ENCODE data around the gene XPO4. TPM values are rescaled to one million over a fixed set of nuclear protein-coding genes. Genes with fewer than 3 reads are reported as not detected.

The XPO4 gene
- total RNA-seq, 3 donors from 2014 or later (not counting 1 experiment from before 2014, with no cell fraction given): 11.7 to 19.8 (median 19.7) TPM

- ATAC-seq: no peak
- Histone ChIP-seq H3K4me1 (ENCODE audit: control insufficient read depth, insufficient read depth, low read length) (no peaks in the 10 kb centered on the region), H3K27me3 (ENCODE audit: control insufficient read depth, insufficient read depth, low read length) (no peaks in the 10 kb centered on the region), H3K9me3 (ENCODE audit: control insufficient read depth, insufficient read depth, low read length) (no peaks in the 10 kb centered on the region), H3K36me3 (ENCODE audit: control insufficient read depth, insufficient read depth, low read length) (no peaks in the 10 kb centered on the region), H3K4me3 (ENCODE audit: low read length) (no peak overlapping the region), H3K27ac (ENCODE audit: low read length) (no peak overlapping the region)
- no peaks in the 10 kb centered on the region for H3K4me1 Mint-ChIP-seq
- no peaks in the 10 kb centered on the region for H3K9me3 Mint-ChIP-seq
- no peaks in the 10 kb centered on the region for H3K27me3 Mint-ChIP-seq (ENCODE audit: low read depth in 2 of 2)
- H3K27ac Mint-ChIP-seq: no peak overlapping the region
- no peak overlapping the region for H3K4me3 Mint-ChIP-seq
- no peak for DNase-seq
- intact Hi-C loops (cut with micrococcal nuclease): no loop called here
- H3K36me3 Mint-ChIP-seq: no peaks in the 10 kb centered on the region
- 95% methylated on average over 33 of the region's 33 CpGs for WGBS (ENCODE audit: insufficient coverage)
- TF ChIP-seq, protein P1, sequence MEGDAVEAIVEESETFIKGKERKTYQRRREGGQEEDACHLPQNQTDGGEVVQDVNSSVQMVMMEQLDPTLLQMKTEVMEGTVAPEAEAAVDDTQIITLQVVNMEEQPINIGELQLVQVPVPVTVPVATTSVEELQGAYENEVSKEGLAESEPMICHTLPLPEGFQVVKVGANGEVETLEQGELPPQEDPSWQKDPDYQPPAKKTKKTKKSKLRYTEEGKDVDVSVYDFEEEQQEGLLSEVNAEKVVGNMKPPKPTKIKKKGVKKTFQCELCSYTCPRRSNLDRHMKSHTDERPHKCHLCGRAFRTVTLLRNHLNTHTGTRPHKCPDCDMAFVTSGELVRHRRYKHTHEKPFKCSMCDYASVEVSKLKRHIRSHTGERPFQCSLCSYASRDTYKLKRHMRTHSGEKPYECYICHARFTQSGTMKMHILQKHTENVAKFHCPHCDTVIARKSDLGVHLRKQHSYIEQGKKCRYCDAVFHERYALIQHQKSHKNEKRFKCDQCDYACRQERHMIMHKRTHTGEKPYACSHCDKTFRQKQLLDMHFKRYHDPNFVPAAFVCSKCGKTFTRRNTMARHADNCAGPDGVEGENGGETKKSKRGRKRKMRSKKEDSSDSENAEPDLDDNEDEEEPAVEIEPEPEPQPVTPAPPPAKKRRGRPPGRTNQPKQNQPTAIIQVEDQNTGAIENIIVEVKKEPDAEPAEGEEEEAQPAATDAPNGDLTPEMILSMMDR (IDR thresholded peaks at IDR 0.05): no peak
Observed at GRCh38 chr13:20729633-20730585, 172.6 kb downstream of the XPO4 start.

- no peak for DNase-seq
- Histone ChIP-seq H3K27me3 (ENCODE audit: control insufficient read depth, insufficient read depth, low read length) (no peaks in the 10 kb centered on the region), H3K36me3 (ENCODE audit: control insufficient read depth, insufficient read depth, low read length) (no peaks in the 10 kb centered on the region), H3K4me1 (ENCODE audit: control insufficient read depth, insufficient read depth, low read length) (no peaks in the 10 kb centered on the region), H3K4me3 (ENCODE audit: low read length) (no peak overlapping the region), H3K27ac (ENCODE audit: low read length) (no peak overlapping the region), H3K9me3 (ENCODE audit: control insufficient read depth, insufficient read depth, low read length) (no peaks in the 10 kb centered on the region)
- Mint-ChIP-seq H3K9me3 (no peaks in the 10 kb centered on the region), H3K4me1 (no peaks in the 10 kb centered on the region), H3K4me3 (no peak overlapping the region), H3K36me3 (no peaks in the 10 kb centered on the region), H3K27ac (no peak overlapping the region), H3K27me3 (ENCODE audit: low read depth in 2 of 2) (no peaks in the 10 kb centered on the region)
- 85% methylated on average over 14 of the region's 14 CpGs for WGBS (ENCODE audit: insufficient coverage)
- intact Hi-C loops (cut with micrococcal nuclease): no loop called here
- TF ChIP-seq, protein P1 (IDR thresholded peaks at IDR 0.05): no peak
- ATAC-seq: no peak
Observed at GRCh38 chr13:20728579-20729311, 173.8 kb downstream of the XPO4 start.

DNA sequence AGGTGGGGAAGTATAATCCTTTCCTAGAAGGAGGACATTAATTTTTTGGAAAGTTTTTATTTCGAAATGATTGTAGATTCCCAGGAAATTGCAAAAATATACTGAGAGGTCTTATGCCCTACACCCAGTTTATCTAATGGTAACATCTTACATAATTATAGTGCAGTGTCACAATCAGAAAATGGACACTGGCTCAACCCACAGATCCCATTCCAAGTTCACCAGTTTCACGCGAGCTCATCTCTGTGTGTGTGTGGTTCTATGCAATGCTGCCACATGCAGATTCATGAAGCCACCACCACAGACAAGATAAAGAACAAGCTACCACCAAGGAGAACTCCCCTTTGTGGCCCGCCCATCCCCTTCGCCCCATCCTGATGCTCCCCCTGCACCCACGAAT is 174.7 kb downstream of the XPO4 start:
- Mint-ChIP-seq H3K4me3 (no peak overlapping the region), H3K4me1 (no peaks in the 10 kb centered on the region), H3K27ac (no peak overlapping the region), H3K9me3 (no peaks in the 10 kb centered on the region), H3K27me3 (ENCODE audit: low read depth in 2 of 2) (peaks cover 0 to 3% of the 10 kb centered on the region in 2 donors), H3K36me3 (no peaks in the 10 kb centered on the region)
- intact Hi-C loops (cut with micrococcal nuclease): no loop called here
- H3K36me3 ChIP-seq (ENCODE audit: control insufficient read depth, insufficient read depth, low read length): no peaks in the 10 kb centered on the region
- no peaks in the 10 kb centered on the region for H3K9me3 ChIP-seq (ENCODE audit: control insufficient read depth, insufficient read depth, low read length)
- DNase-seq (no peak), ATAC-seq (no peak)
- no peak overlapping the region for H3K4me3 ChIP-seq (ENCODE audit: low read length)
- 82% methylated on average over 5 of the region's 6 CpGs for WGBS (ENCODE audit: insufficient coverage)
- no peaks in the 10 kb centered on the region for H3K4me1 ChIP-seq (ENCODE audit: control insufficient read depth, insufficient read depth, low read length)
- TF ChIP-seq, protein P1 (IDR thresholded peaks at IDR 0.05): no peak
- no peak overlapping the region for H3K27ac ChIP-seq (ENCODE audit: low read length)
- H3K27me3 ChIP-seq (ENCODE audit: control insufficient read depth, insufficient read depth, low read length): no peaks in the 10 kb centered on the region

Other genes starting within 250 kb of the XPO4 start
- under 1 TPM; 0.14 to 0.33 (median 0.25) TPM for gene IL17D, start 199.0 kb downstream of the XPO4 start, total RNA-seq
- 1 to 10 TPM; 3.8 to 5.1 (median 4.6) TPM for gene EEF1AKMT1, start 128.8 kb downstream of the XPO4 start, total RNA-seq
- gene LATS2, start 158.8 kb upstream of the XPO4 start, total RNA-seq: 10 to 100 TPM; 28.8 to 34.8 (median 29.0) TPM
- gene SAP18, start 237.4 kb upstream of the XPO4 start, total RNA-seq: 100 to 1,000 TPM; 195 to 228 (median 225) TPM

All from natural killer cell (primary cell).